GM12892 (cell line): ENCODE results near the gene HSD11B2.

Experiments used
- POLR2A ChIP-seq: IDR thresholded peaks from 2 replicates; pipeline ENCODE4 v1.6.1; 2011; ENCODE audit warnings: low read depth, low read length, control low read depth
- POLR2AphosphoS5 ChIP-seq: IDR thresholded peaks from 2 replicates; pipeline ENCODE4 v1.6.1; 2011; ENCODE audit warnings: low read depth, low read length, control low read depth
- TAF1 ChIP-seq: IDR thresholded peaks from 2 replicates; pipeline ENCODE4 v1.6.1; 2011; ENCODE audit warnings: low read depth, mild to moderate bottlenecking, control low read depth, low read length, borderline replicate concordance

GRCh38 chr16:67412294-67412693 lies 18.6 kb upstream of the HSD11B2 start:
- TF ChIP-seq POLR2A, result no peak
- TF ChIP-seq POLR2AphosphoS5, result no peak
- TF ChIP-seq TAF1, result no peak
